ENCODE measurements around the gene YY1AP1.
"Not testable (repeated sequence)": the region's sequence is repeated elsewhere in the genome, so short reads cannot be mapped to it uniquely, and the experiment has no call there.

GRCh38 chr1:155704414-155704813 lies 15.8 kb upstream of the YY1AP1 start:
- TF ChIP-seq CTCF (IDR thresholded peaks at IDR 0.05; ENCODE audit: low read depth, low read length); POLR2A (IDR thresholded peaks at IDR 0.05; ENCODE audit: extremely low read depth, insufficient read length); MYC (IDR thresholded peaks at IDR 0.05; ENCODE audit: low read depth, low read length): not testable (repeated sequence)
- TF ChIP-seq, protein P1, sequence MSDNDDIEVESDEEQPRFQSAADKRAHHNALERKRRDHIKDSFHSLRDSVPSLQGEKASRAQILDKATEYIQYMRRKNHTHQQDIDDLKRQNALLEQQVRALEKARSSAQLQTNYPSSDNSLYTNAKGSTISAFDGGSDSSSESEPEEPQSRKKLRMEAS (IDR thresholded peaks at IDR 0.05; ENCODE audit: low read depth, low read length) = not testable (repeated sequence)
